ENCODE results near the gene TMEM119. TPM values are rescaled to one million over a fixed set of nuclear protein-coding genes. Genes with fewer than 3 reads are reported as not detected.

TMEM119 gene
- total and polyA plus RNA-seq, 2 of the 13 experiments (the other 11 are each of a cell fraction or from before 2014, with no cell fraction given), result not detected

GRCh38 chr12:108560752-108561719 lies 36.8 kb downstream of the TMEM119 start, which contains the start of gene SART3 (continued):
- TF ChIP-seq ZNF672 (CRISPR knock-in tag; IDR thresholded peaks at IDR 0.05) (no peak), SRY (CRISPR knock-in tag; IDR thresholded peaks at IDR 0.05) (no peak; the same call in 1 of the 2 replicates), POLR2A (IDR thresholded peaks at IDR 0.05; ENCODE audit: insufficient read depth in 1 of 2, low read depth in 2 of 2, low read length in 2 of 2) (peak; percentile 61 to 62), BORCS8-MEF2B (CRISPR knock-in tag; IDR thresholded peaks at IDR 0.05) (0 out of 2 replicates have a peak, but pooled peaks have one; percentile 51), ZNF513 (CRISPR knock-in tag; conservative IDR thresholded peaks at IDR 0.05) (no peak), ZNF350 (CRISPR knock-in tag; IDR thresholded peaks at IDR 0.05; ENCODE audit: borderline replicate concordance, low read depth) (no peak), TOPORS (CRISPR knock-in tag; IDR thresholded peaks at IDR 0.05) (0 out of 2 replicates have a peak, but pooled peaks have one; percentile 30), TFDP1 (CRISPR knock-in tag; IDR thresholded peaks at IDR 0.05; ENCODE audit: borderline replicate concordance) (peak; percentile 61; the same call in 1 of the 2 replicates), MTF2 (CRISPR knock-in tag; IDR thresholded peaks at IDR 0.05; ENCODE audit: borderline replicate concordance) (no peak; the same call in 1 of the 2 replicates), ZFP62 (CRISPR knock-in tag; IDR thresholded peaks at IDR 0.05) (no peak), ARID2 (CRISPR knock-in tag; IDR thresholded peaks at IDR 0.05; ENCODE audit: borderline replicate concordance) (no peak), AGO2 (optimal IDR thresholded peaks at IDR 0.05; ENCODE audit: low read depth, low read length) (peak; percentile 52), ZMYM4 (CRISPR knock-in tag; IDR thresholded peaks at IDR 0.05) (no peak; the same call in 1 of the 2 replicates), BCL6 (CRISPR knock-in tag; IDR thresholded peaks at IDR 0.05) (0 out of 2 replicates have a peak, but pooled peaks have one; percentile 8), ZNF510 (CRISPR knock-in tag; IDR thresholded peaks at IDR 0.05; ENCODE audit: low read depth) (peak; percentile 46; the same call in 1 of the 2 replicates), ZNF816 (CRISPR knock-in tag; IDR thresholded peaks at IDR 0.05; ENCODE audit: borderline replicate concordance) (no peak), FOXK1 (CRISPR knock-in tag; IDR thresholded peaks at IDR 0.05; ENCODE audit: borderline replicate concordance, low read depth) (peak; percentile 33; the same call in 1 of the 2 replicates), ZFX (CRISPR knock-in tag; IDR thresholded peaks at IDR 0.05; ENCODE audit: low read depth) (peak; percentile 85), KDM5A (IDR thresholded peaks at IDR 0.05; ENCODE audit: borderline replicate concordance, low read length) (peak; percentile 95), ZNF30 (CRISPR knock-in tag; IDR thresholded peaks at IDR 0.05) (0 out of 2 replicates have a peak, but pooled peaks have one; percentile 79), ZNF431 (CRISPR knock-in tag; IDR thresholded peaks at IDR 0.05; ENCODE audit: borderline replicate concordance, low read depth) (no peak), SP5 (CRISPR knock-in tag; IDR thresholded peaks at IDR 0.05; ENCODE audit: borderline replicate concordance, low read depth) (no peak), TBL1XR1 (IDR thresholded peaks at IDR 0.05; ENCODE audit: borderline replicate concordance, low read length, partially characterized antibody) (peak; percentile 33), TFDP2 (CRISPR knock-in tag; IDR thresholded peaks at IDR 0.05) (peak; percentile 36; the same call in 1 of the 2 replicates), KDM2A (CRISPR knock-in tag; IDR thresholded peaks at IDR 0.05; ENCODE audit: borderline replicate concordance, low read depth) (peak; percentile 82), KMT2B (CRISPR knock-in tag; IDR thresholded peaks at IDR 0.05) (peak; percentile 78)
